A549 (cell line): Measurements from ENCODE around the gene KIAA1755. TPM values are rescaled to one million over a fixed set of nuclear protein-coding genes. Genes with fewer than 3 reads are reported as not detected.

Experiments
- ATAC-seq, 2 experiments: fragments of 200-7000 bp in 1 of 2; fragments of >200 bp in 1 of 2; cut with Nextera tagmentation in 1 of 2; cut with Tn5 transposase in 1 of 2; 3 replicates each; pipeline versions ENCODE4 v1.8.0 to v1.9.1; 2018 to 2020; ENCODE audit warnings: mild to moderate bottlenecking in 1 of 2, moderate library complexity in 1 of 2
- CTCF ChIA-PET: fragments of 300-600 bp; sonication (Branson Sonifier 250); formaldehyde crosslinking; extraction: SDS; loops from one replicate; lab custom pipeline; 2021; ENCODE audit warnings: antibody characterized with exemption, inconsistent platforms; lab: Yijun Ruan, JAX
- POLR2A ChIA-PET: fragments of 350-600 bp; formaldehyde crosslinking; extraction: SDS; loops from one replicate; lab custom pipeline; 2021; ENCODE audit warnings: antibody characterized with exemption, inconsistent platforms; lab: Yijun Ruan, JAX
- DNase-seq, 2 experiments: peaks; one replicate each; pipeline versions ENCODE4 v3.0.0 to v3.0.0-alpha.2; 2011 to 2016; ENCODE audit warnings: low read depth in 1 of 2, low spot score in 1 of 2
- FAIRE-seq: peaks from 2 replicates; lab custom pipeline; 2011; peaks lifted over from hg19 to GRCh38; lab: Jason Lieb, UNC
- H3K27ac ChIP-seq, 2 experiments: fragments of >200 bp; sonication (Bioruptor Twin); formaldehyde crosslinking; 3 replicates each; pipeline ENCODE4 v1.5.1; 2016 to 2017
- H3K4me1 ChIP-seq: fragments of >200 bp; sonication (Bioruptor Twin); formaldehyde crosslinking; 3 replicates; pipeline ENCODE4 v1.6.1; 2016
- H3K4me2 ChIP-seq: fragments of >200 bp; sonication (Bioruptor Twin); formaldehyde crosslinking; 3 replicates; pipeline ENCODE4 v1.6.1; 2016
- H3K4me3 ChIP-seq: fragments of >200 bp; sonication (Bioruptor Twin); formaldehyde crosslinking; 3 replicates; pipeline ENCODE4 v1.5.1; 2016
- H3K9me3 ChIP-seq: fragments of >200 bp; sonication (Bioruptor Twin); formaldehyde crosslinking; 3 replicates; pipeline ENCODE4 v1.6.1; 2016
- GATA3 ChIP-seq: IDR thresholded peaks from 2 replicates; pipeline ENCODE4 v1.6.1; 2012; ENCODE audit warnings: borderline replicate concordance
- NFE2L2 ChIP-seq: fragments of 150-350 bp; conservative IDR thresholded peaks from 2 replicates; pipeline ENCODE4 v1.6.1; 2014; ENCODE audit warnings: low read length
- POLR2AphosphoS2 ChIP-seq: conservative IDR thresholded peaks from 2 replicates; pipeline ENCODE4 v1.6.1; 2012; ENCODE audit warnings: low read length, improper control_type of control experiment, inconsistent platforms
- RCOR1 ChIP-seq: fragments of 150-350 bp; IDR thresholded peaks from 2 replicates; pipeline ENCODE4 v1.6.1; 2014; ENCODE audit warnings: antibody characterized with exemption, low read length, low read depth
- SREBF2 ChIP-seq: fragments of 450-650 bp; IDR thresholded peaks from 2 replicates; pipeline ENCODE4 v1.6.1; 2014; ENCODE audit warnings: mild to moderate bottlenecking, moderate library complexity
- WGBS: methylation state at CpG from one replicate; pipeline ENCODE4 v1.1.6; 2017; ENCODE audit errors: missing lambda C conversion rate; 5-methylcytosine and 5-hydroxymethylcytosine counted together
- polyA plus RNA-seq, 4 experiments: library from polyadenylated mRNA; depleted of rRNA in 3 of 4; stranded (reverse); fragments of >200 nt; fragmentation: RNase III in 1 of 4; extraction: RNeasy Plus Mini Kit Qiagen cat#74134 plus additional on column Dnase treatment in 1 of 4; gene quantifications; 2 replicates in 3 of 4; 3 replicates in 1 of 4; pipeline ENCODE4 v1.2.3, GENCODE V29; 2011 to 2017

KIAA1755 gene
- polyA plus RNA-seq, 2 of the 4 experiments (the other 2 are of a cell fraction) = 0.04 to 0.21 TPM

DNA sequence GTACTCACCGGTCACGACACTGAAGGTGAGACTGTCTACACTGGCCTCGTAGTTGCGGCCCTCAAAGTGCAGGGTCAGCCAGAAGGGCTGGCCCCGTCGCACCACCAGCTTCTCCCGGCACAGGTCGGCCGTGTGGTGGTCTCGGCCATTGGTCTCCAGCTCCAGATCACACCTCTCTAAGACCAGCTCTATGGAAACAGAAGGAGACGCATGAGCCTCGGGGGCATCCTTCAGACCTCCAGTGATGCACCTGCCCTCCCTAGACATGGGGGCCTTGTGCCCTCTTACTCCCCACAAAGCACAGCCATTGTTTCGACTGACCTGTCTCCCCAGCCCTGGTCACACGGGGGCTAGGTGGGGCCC is 99.1 kb downstream of the KIAA1755 start:
- no peak for TF ChIP-seq GATA3
- no peak for TF ChIP-seq RCOR1
- no peak for TF ChIP-seq NFE2L2
- no peak for TF ChIP-seq POLR2AphosphoS2
- no peak for TF ChIP-seq SREBF2
- H3K27ac ChIP-seq = peak overlapping the region in 1 of 2 experiments; percentile 87; a peak in 4 of 6 replicates
- peak overlapping the region; percentile 84; the same call in 2 of the 3 replicates for H3K4me2 ChIP-seq
- ChIA-PET CTCF (interaction anchor here (0.5 to 32.6 kb wide), 9 partner anchors 11 to 259 kb away, joined by 3 to 818 read pairs (median 7); partner anchors contain the start of gene VSTM2L), POLR2A (interaction anchor here (0.9 kb wide), 1 partner anchor 18 kb away, joined by 3 read pairs; no protein-coding TSS in a partner anchor)
- ATAC-seq (no peak), FAIRE-seq (no peak), DNase-seq (no peak)
- 96% methylated on average over 14 of the region's 14 CpGs for WGBS
- H3K4me1 ChIP-seq = peaks cover 84% of the 10 kb centered on the region
- no peaks in the 10 kb centered on the region for H3K9me3 ChIP-seq
- H3K4me3 ChIP-seq = no peak overlapping the region

Other genes with a start within 250 kb of the KIAA1755 start
- 27.9 and 30.6 TPM in 2 replicates for gene TTI1, start 227.3 kb downstream of the KIAA1755 start, polyA plus RNA-seq (2011; rRNA removed)
- 19.6 to 20.6 TPM (median 20.0 TPM) in 3 replicates for gene TTI1, start 227.3 kb downstream of the KIAA1755 start, polyA plus RNA-seq (2017; fragmentation: RNase III; extraction: RNeasy Plus Mini Kit Qiagen cat#74134 plus additional on column Dnase treatment)
- gene RPRD1B, start 227.0 kb downstream of the KIAA1755 start, polyA plus RNA-seq (2011; rRNA removed) = 26.7 and 28.4 TPM in 2 replicates
- gene RPRD1B, start 227.0 kb downstream of the KIAA1755 start, polyA plus RNA-seq (2017; fragmentation: RNase III; extraction: RNeasy Plus Mini Kit Qiagen cat#74134 plus additional on column Dnase treatment) = 16.1 to 17.1 TPM (median 16.4 TPM) in 3 replicates
- 173 TPM in 2 replicates for gene TGM2, start 95.5 kb downstream of the KIAA1755 start, polyA plus RNA-seq (2011; rRNA removed)
- gene TGM2, start 95.5 kb downstream of the KIAA1755 start, polyA plus RNA-seq (2017; fragmentation: RNase III; extraction: RNeasy Plus Mini Kit Qiagen cat#74134 plus additional on column Dnase treatment) = 348 to 469 TPM (median 441 TPM) in 3 replicates
- gene BPI, start 43.4 kb upstream of the KIAA1755 start, polyA plus RNA-seq (2011; rRNA removed) = not detected in 2 replicates
- gene BPI, start 43.4 kb upstream of the KIAA1755 start, polyA plus RNA-seq (2017; fragmentation: RNase III; extraction: RNeasy Plus Mini Kit Qiagen cat#74134 plus additional on column Dnase treatment) = not detected in 3 replicates
- gene LBP, start 85.7 kb upstream of the KIAA1755 start, polyA plus RNA-seq (2011; rRNA removed) = 2.2 and 3.5 TPM in 2 replicates
- 0.62 to 1.3 TPM (median 1.0 TPM) in 3 replicates for gene LBP, start 85.7 kb upstream of the KIAA1755 start, polyA plus RNA-seq (2017; fragmentation: RNase III; extraction: RNeasy Plus Mini Kit Qiagen cat#74134 plus additional on column Dnase treatment)
- 154 and 159 TPM in 2 replicates for gene SNHG17, start 174.6 kb upstream of the KIAA1755 start, polyA plus RNA-seq (2011; rRNA removed)
- 122 to 128 TPM (median 125 TPM) in 3 replicates for gene SNHG17, start 174.6 kb upstream of the KIAA1755 start, polyA plus RNA-seq (2017; fragmentation: RNase III; extraction: RNeasy Plus Mini Kit Qiagen cat#74134 plus additional on column Dnase treatment)
- 35.9 and 38.9 TPM in 2 replicates for gene RALGAPB, start 212.1 kb upstream of the KIAA1755 start, polyA plus RNA-seq (2011; rRNA removed)
- gene RALGAPB, start 212.1 kb upstream of the KIAA1755 start, polyA plus RNA-seq (2017; fragmentation: RNase III; extraction: RNeasy Plus Mini Kit Qiagen cat#74134 plus additional on column Dnase treatment) = 14.9 to 15.4 TPM (median 15.1 TPM) in 3 replicates